Right cardiac atrium (tissue), 5 donors: ENCODE measurements around the gene MARCKSL1. TPM values are rescaled to one million over a fixed set of nuclear protein-coding genes. Genes with fewer than 3 reads are reported as not detected.

ENCODE experiments used
- ATAC-seq, 2 donors: fragments of 200-7000 bp; cut with Tn5 transposase; one replicate each; pipeline versions ENCODE4 v1.8.0 to v1.9.1; 2020; ENCODE audit warnings: moderate library complexity in 2 of 2, mild to moderate bottlenecking in 1 of 2
- DNase-seq, 3 donors: peaks; one replicate each; pipeline ENCODE4 v3.0.0-alpha.2; 2020
- H3K27ac ChIP-seq: one replicate; pipeline ENCODE4 v1.5.1; 2013; ENCODE audit warnings: mild to moderate bottlenecking, low read length, control low read depth, moderate library complexity
- H3K27me3 ChIP-seq: one replicate; pipeline ENCODE4 v1.6.1; 2013; ENCODE audit not compliant: control insufficient read depth, insufficient read depth
- H3K4me1 ChIP-seq: one replicate; pipeline ENCODE4 v1.6.1; 2013; ENCODE audit warnings: low read length; ENCODE audit not compliant: control insufficient read depth, insufficient read depth
- H3K4me3 ChIP-seq: one replicate; pipeline ENCODE4 v1.5.1; 2013; ENCODE audit warnings: low read length, control low read depth
- H3K9me3 ChIP-seq: one replicate; pipeline ENCODE4 v1.6.1; 2013; ENCODE audit warnings: low read length; ENCODE audit not compliant: control insufficient read depth
- WGBS: extraction: QIAGEN DNeasy Blood & Tissue Kit; methylation state at CpG from one replicate; pipeline ENCODE4 v1.1.7; 2013; 5-methylcytosine and 5-hydroxymethylcytosine counted together
- intact Hi-C, 4 donors: fragments of 100-400 bp; cut with DNase I; formaldehyde crosslinking; loops; one replicate each; pipeline versions ENCODE4 v1.11.0 to v1.14.0; 2022 to 2023
- polyA plus RNA-seq: library from polyadenylated mRNA; stranded (reverse); fragments of 200-250 nt; gene quantifications from one replicate; pipeline ENCODE4 v1.2.3, GENCODE V29; 2013
- total RNA-seq, 4 donors: library from RNA; stranded (reverse); fragmentation: NEBNext Ultra II Directional; extraction: Animal tissue kit (Norgen Biotek cat#: 25700); gene quantifications; one replicate each; pipeline ENCODE4 v1.2.1, GENCODE V29; 2021
- donor health status: healthy with polysubstance abuse.
- donor health status: DM: no; HTN: yes; CAD: no.
- donor health status: DM: no; HTN: no; CAD: no.
- donor health status: DM: no; HTN: yes; CAD: no; lungs with severe emphysema.
- donor health status: DM: yes; HTN: yes; CAD: no.

Gene MARCKSL1
- total and polyA plus RNA-seq, 5 donors: 14.5 to 52.7 (median 30.6) TPM

DNA sequence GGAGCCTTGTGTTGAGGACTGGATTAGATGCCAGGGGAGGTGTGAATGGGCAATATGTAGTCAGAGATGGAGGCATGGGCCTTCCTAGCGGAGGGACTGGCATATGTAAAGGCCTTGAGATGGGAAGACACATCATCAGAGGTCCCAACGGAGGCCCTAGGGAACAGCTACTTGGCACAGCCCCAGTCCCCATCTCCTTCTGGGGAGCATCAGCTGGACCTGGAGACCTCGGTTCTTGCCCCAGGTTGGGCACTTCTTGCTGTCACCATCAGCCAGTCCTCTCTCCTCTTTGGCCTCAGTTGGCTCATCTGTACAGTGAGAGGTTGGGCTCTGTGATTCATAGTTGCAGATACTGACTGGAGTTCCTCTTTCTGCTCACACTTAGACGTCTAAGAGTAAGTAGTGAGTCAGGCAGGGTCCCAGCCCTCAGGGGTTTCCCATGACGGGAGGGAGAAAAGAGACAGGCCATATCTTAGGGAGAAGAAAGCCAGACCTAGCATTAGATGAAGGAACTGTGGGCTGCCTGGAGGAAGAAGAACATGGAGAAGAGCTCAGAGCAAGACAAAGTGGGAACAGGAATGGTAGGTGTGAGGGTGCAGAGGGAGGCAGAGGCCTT is 3.4 kb upstream of the MARCKSL1 start:
- no peak overlapping the region for H3K4me3 ChIP-seq
- no peak overlapping the region for H3K27ac ChIP-seq
- intact Hi-C loops: loop anchor here in 1 of 4 donors (10.0 kb wide), 1 partner anchor 125 kb away; no protein-coding TSS in a partner anchor
- no peaks in the 10 kb centered on the region for H3K27me3 ChIP-seq
- no peaks in the 10 kb centered on the region for H3K9me3 ChIP-seq
- H3K4me1 ChIP-seq: peaks cover 6% of the 10 kb centered on the region
- no peak for DNase-seq
- peak in 1 of 2 donors; percentile 3 for ATAC-seq
- 75% methylated on average over 5 of the region's 5 CpGs for WGBS

DNA sequence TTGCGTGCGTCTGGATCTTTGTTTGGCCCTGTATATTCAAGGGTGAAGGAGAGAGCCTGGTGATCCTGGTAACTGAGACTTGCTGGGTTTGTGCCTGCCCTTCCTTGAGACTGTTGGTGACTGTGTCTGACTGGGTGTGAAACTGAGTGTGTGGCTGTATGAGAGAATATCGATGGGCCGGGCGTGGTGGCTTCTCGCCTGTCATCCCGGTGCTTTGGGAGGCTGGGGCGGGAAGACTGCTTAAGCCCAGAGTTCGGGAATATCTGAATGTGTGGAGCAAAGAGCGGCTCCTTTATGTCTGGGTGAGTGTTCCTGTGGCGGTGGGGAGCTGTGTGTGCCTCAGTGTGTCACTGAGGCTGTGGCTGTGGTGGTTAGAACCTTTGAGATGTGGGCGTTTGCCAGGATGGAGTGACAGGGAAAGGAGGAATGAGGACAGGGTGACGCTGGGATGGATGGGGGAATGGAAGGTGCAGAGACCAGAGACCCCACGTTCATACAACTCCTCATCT is 2.7 kb upstream of the MARCKSL1 start:
- peak overlapping the region; percentile 34 for H3K27ac ChIP-seq
- H3K4me1 ChIP-seq: peaks cover 6% of the 10 kb centered on the region
- 62% methylated on average over 14 of the region's 14 CpGs for WGBS
- H3K27me3 ChIP-seq: no peaks in the 10 kb centered on the region
- intact Hi-C loops: loop anchor here in 1 of 4 donors (10.0 kb wide), 1 partner anchor 124 kb away; no protein-coding TSS in a partner anchor
- no peak for ATAC-seq
- no peaks in the 10 kb centered on the region for H3K9me3 ChIP-seq
- H3K4me3 ChIP-seq: no peak overlapping the region
- peak in 1 of 3 donors; percentile 61 for DNase-seq

DNA sequence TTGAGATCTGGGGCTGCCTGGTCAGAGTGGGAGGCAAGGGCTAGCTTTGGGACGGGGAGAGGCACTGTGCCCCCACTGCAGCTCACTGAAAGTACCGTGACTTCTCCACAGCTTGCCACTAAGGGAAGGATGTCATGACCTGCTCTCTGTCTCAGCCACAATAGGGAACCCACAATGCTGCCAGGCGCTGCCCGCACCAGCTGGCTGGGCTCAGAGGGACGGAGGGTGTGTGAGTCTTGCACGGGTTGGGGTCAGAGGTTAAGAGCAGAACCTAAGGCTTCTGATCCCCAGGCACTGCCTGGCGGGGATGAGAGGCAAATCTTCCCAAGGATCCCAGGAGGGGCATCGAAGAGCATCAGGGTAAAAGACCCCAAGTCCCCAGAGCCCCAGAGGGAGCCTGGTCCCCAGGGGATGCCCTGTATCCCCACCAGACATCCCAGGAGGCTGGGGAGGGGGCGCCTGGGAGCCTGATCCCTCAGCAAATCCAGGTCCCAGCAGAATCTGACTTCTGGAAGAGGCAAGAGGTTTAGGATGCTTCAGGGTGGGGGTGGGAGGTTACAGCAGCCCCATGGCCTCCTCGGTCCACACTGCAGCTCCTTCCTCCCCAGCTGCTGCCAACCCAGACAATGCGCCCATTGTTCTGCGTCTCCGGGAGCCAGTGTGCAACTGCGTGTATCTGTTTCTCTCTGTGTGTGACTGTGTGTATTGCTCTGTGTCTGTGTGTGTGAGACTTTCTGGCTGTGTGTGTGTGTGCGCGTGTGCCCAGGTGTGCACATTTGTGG is 2.0 kb upstream of the MARCKSL1 start:
- intact Hi-C loops: loop anchor here in 1 of 4 donors (10.0 kb wide), 1 partner anchor 123 kb away; no protein-coding TSS in a partner anchor
- DNase-seq: peak; percentile 74 to 86 (median 86)
- Histone ChIP-seq H3K4me1 (peaks cover 6% of the 10 kb centered on the region), H3K27me3 (no peaks in the 10 kb centered on the region), H3K27ac (peak overlapping the region; percentile 34), H3K4me3 (no peak overlapping the region), H3K9me3 (no peaks in the 10 kb centered on the region)
- peak; percentile 49 to 52 for ATAC-seq
- 46% methylated on average over 16 of the region's 16 CpGs for WGBS

DNA sequence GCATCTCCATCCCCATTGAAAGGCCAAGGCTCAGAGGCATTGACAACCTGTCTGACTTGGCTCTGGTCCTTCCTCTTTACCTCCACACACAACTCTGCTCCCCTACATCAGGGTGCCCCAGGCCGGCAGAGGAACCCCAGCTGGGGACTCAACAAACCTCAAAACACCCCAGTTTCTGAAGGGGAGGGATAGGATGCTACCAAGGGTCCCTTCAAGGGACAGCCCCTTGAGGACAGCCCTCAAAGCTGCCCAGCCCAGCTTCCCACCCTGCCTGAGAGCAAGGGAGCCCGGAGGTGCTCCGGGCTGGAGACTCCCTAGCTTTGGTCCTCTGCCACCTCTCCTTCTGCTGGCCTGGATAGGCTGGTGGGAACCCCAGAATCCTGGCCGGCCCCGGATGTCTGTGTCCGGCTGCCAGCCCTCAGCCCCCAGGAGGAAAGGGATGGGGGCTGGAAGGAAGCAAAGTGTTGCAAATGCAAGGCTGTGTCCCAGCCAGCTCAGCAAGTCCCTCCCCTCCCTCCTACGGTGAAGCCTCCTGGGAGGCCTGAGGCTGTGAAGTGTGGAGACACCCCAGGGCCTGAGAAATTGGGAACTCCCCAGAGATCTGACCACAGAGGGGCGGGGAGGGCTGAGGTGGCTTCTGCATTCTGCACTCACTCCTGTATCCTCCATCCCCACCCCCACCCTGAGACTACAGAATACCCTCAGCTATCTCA is 1.1 kb upstream of the MARCKSL1 start:
- intact Hi-C loops: loop anchor here in 1 of 4 donors (10.0 kb wide), 1 partner anchor 122 kb away; no protein-coding TSS in a partner anchor
- H3K4me3 ChIP-seq: no peak overlapping the region
- ATAC-seq: peak; percentile 30 to 40
- H3K9me3 ChIP-seq: no peaks in the 10 kb centered on the region
- H3K27me3 ChIP-seq: no peaks in the 10 kb centered on the region
- H3K27ac ChIP-seq: peak overlapping the region; percentile 28
- H3K4me1 ChIP-seq: peaks cover 6% of the 10 kb centered on the region
- peak; percentile 69 to 86 (median 77) for DNase-seq
- WGBS: 46% methylated on average over 8 of the region's 8 CpGs

DNA sequence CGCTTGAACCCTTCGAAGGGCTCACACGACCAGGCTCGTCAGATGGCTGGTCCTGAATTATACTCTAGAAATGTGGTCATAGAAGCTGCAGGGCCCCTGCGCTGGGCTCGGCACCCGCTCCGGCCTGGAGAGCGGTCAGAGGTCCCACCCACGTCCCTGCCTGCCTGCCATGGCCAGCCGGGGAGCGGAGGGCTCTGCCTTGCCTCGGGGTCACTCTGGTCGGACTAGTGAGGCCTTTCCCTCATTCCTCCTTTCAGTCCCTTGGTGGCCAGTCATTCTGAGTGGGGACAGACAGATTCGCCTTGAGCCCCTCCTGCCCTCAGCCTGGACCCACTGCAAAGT is 529 bp upstream of the MARCKSL1 start:
- Histone ChIP-seq H3K27me3 (no peaks in the 10 kb centered on the region), H3K27ac (peak overlapping the region; percentile 28), H3K9me3 (no peaks in the 10 kb centered on the region), H3K4me3 (peak overlapping the region; percentile 93), H3K4me1 (peaks cover 6% of the 10 kb centered on the region)
- WGBS: 21% methylated on average over 15 of the region's 15 CpGs
- peak; percentile 17 to 23 for ATAC-seq
- intact Hi-C loops: loop anchor here in 1 of 4 donors (10.0 kb wide), 1 partner anchor 122 kb away; no protein-coding TSS in a partner anchor
- DNase-seq: peak in 1 of 3 donors; percentile 77

DNA sequence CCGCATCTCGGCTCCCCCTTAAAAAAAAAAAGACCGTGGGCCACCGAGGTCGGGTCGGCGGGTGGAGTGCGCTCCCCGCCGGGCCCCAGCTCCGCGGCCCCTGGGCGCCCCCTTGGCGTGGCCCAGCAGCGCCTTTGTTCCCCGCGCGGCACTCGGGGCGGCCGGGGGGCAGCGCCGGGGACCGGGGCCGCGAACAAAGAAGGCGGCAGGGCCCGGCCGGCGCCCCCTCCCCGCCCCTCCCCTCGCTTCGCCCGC is 571 bp downstream of the MARCKSL1 start:
- ATAC-seq: no peak

DNA sequence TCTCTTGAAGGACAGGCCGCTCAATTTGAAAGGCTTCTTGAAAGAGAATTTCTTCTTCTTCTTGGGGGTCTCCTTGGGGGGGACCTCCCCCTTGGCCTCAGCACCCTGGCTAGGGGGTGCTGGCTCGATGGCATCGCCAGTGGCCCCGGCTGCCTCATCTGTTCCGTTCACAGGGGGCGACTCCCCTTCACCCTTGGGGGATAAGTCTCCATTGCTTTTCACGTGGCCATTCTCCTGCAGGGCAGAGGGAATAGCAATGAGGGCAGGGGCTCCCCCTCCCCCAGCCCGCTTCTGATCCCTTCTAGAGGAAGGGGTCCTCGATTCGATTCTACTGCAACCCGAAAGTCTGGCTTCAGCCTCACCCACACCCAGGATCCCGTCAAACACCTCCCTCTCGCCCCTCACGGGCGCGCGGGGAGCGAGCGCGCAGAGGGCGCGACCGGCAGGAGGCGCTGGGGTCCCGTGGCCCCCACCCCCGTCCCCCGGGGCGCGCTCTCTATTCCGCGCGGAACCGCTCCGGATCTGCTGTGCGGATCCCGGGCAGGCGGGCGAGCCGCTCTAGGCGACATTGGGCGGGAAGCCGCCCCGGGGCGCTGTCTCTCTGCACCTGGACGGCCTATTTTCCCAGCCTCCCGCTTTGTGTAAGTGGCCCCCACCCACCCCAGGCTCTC is 1.0 kb downstream of the MARCKSL1 start:
- no peak overlapping the region for H3K27ac ChIP-seq
- ATAC-seq (peak; percentile 44 to 47), DNase-seq (peak; percentile 54 to 86 (median 86))
- H3K4me3 ChIP-seq: peak overlapping the region; percentile 93
- intact Hi-C loops: loop anchor here in 1 of 4 donors (10.0 kb wide), 1 partner anchor 120 kb away; no protein-coding TSS in a partner anchor
- no peaks in the 10 kb centered on the region for H3K9me3 ChIP-seq
- 3% methylated on average over 46 of the region's 46 CpGs for WGBS
- H3K4me1 ChIP-seq: peaks cover 6% of the 10 kb centered on the region
- no peaks in the 10 kb centered on the region for H3K27me3 ChIP-seq

More for the DNA sequence above, 571 bp downstream of the MARCKSL1 start:
- peaks cover 6% of the 10 kb centered on the region for H3K4me1 ChIP-seq
- WGBS: 1% methylated on average over 34 of the region's 34 CpGs
- no peak for DNase-seq
- no peaks in the 10 kb centered on the region for H3K9me3 ChIP-seq
- peak overlapping the region; percentile 93 for H3K4me3 ChIP-seq
- no peaks in the 10 kb centered on the region for H3K27me3 ChIP-seq
- H3K27ac ChIP-seq: no peak overlapping the region
- intact Hi-C loops: loop anchor here in 1 of 4 donors (10.0 kb wide), 1 partner anchor 121 kb away; no protein-coding TSS in a partner anchor

DNA sequence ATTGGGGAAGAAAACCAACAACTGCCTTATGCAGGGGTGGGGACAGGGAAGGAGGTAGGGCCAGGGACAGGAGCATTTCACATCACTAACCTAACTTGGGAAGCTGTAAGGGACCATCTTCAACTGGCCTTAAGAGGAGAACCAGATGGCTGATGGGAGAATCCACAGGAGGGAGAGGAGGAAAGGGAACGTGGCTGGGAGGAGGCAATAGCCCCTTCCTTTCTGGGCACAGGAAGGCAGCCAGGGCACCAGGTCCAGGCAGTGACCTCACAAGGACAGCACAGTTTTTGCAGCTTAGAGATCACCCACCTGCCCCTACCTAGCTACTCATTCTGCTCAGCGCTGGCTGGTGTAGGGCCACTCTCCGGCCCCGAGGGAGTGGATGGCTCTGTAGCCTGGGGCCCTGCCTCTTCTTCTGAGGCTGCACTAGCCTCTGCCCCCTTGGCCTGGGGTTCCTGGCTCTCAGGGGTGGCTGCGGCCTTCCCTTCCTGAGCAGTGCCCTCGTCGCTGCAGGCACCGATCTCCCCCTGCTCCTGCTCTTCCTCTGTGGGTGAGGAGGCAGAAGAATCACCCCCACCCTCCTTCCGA is 1.7 kb downstream of the MARCKSL1 start:
- intact Hi-C loops: loop anchor here in 1 of 4 donors (10.0 kb wide), 1 partner anchor 120 kb away; no protein-coding TSS in a partner anchor
- Histone ChIP-seq H3K27ac (no peak overlapping the region), H3K4me1 (peaks cover 6% of the 10 kb centered on the region), H3K9me3 (no peaks in the 10 kb centered on the region), H3K27me3 (no peaks in the 10 kb centered on the region), H3K4me3 (peak overlapping the region; percentile 93)
- 41% methylated on average over 9 of the region's 9 CpGs for WGBS
- DNase-seq: no peak
- ATAC-seq: no peak

DNA sequence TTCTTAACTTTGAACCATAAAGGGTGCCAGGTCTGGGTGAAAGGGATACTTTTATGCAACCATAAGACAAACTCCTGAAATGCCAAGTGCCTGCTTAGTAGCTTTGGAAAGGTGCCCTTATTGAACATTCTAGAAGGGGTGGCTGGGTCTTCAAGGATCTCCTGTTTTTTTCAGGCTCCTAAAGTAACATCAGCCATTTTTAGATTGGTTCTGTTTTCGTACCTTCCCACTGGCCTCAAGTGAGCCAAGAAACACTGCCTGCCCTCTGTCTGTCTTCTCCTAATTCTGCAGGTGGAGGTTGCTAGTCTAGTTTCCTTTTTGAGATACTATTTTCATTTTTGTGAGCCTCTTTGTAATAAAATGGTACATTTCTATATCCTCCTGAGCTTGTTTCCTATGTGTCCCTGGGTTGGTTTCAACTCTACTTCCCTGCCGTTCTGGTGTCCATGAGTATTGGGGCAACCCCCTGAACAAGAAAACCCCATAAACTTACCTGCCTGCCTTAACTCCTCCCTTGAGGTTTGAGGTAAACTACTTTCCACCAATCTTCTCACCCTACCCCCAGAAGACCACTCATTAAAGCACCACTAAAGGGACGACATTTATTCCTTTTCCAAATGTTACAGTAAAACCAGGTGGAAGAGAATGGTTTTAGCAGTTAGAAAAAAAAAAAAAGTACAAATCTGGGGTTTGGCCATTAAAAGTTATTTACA is 2.6 kb downstream of the MARCKSL1 start:
- Histone ChIP-seq H3K27me3 (no peaks in the 10 kb centered on the region), H3K4me3 (no peak overlapping the region), H3K9me3 (no peaks in the 10 kb centered on the region), H3K27ac (no peak overlapping the region), H3K4me1 (peaks cover 6% of the 10 kb centered on the region)
- 73% methylated on average over 3 of the region's 3 CpGs for WGBS
- DNase-seq (no peak), ATAC-seq (no peak)
- intact Hi-C loops: loop anchor here in 1 of 4 donors (10.0 kb wide), 1 partner anchor 119 kb away; no protein-coding TSS in a partner anchor
